B cell (primary cell): Measurements from ENCODE around the gene FBLN5. TPM values are rescaled to one million over a fixed set of nuclear protein-coding genes. Genes with fewer than 3 reads are reported as not detected.

Experiments
- ATAC-seq: fragments of 200-7000 bp; cut with Tn5 transposase; one replicate; pipeline ENCODE4 v1.10.0; 2021; ENCODE audit warnings: low read depth, mild to moderate bottlenecking, moderate number of reproducible peaks, moderate library complexity
- CTCF ChIA-PET: fragments of 350-600 bp; sonication (Branson Sonifier 250); formaldehyde crosslinking; loops from one replicate; lab custom pipeline; 2021; ENCODE audit warnings: antibody characterized with exemption, inconsistent platforms; lab: Charles Lee
- POLR2A ChIA-PET: fragments of 350-600 bp; sonication (Branson Sonifier 250); formaldehyde crosslinking; loops from one replicate; lab custom pipeline; 2021; ENCODE audit warnings: antibody characterized with exemption; lab: Charles Lee
- DNase-seq: peaks from one replicate; pipeline ENCODE4 v3.0.0; 2013
- H2AFZ ChIP-seq: 2 replicates; pipeline ENCODE4 v1.6.1; 2012; ENCODE audit warnings: mild to moderate bottlenecking, low read depth, low read length; ENCODE audit not compliant: insufficient read depth, poor library complexity, severe bottlenecking
- H3K27ac ChIP-seq, 2 donors: 1 replicate in 1 of 2; 2 replicates in 1 of 2; pipeline ENCODE4 v1.5.1; 2012 to 2013; ENCODE audit warnings: low read length in 2 of 2, mild to moderate bottlenecking in 2 of 2, moderate library complexity in 1 of 2
- H3K27me3 ChIP-seq, 4 experiments: fragments of 200-600 bp in 1 of 4; sonication (generic) in 1 of 4; replicated peaks in 1 of 4; 1 replicate in 2 of 4; 2 replicates in 2 of 4; pipeline versions ENCODE4 v1.6.1 to v1.7.0; 2013 to 2016; ENCODE audit warnings: low read length in 3 of 4, mild to moderate bottlenecking in 2 of 4, mixed read lengths in 1 of 4, moderate library complexity in 1 of 4; ENCODE audit not compliant: insufficient read depth in 4 of 4, control insufficient read depth in 3 of 4; ENCODE audit errors: control extremely low read depth in 1 of 4
- H3K36me3 ChIP-seq, 2 experiments: replicated peaks in 1 of 2; 1 replicate in 1 of 2; 2 replicates in 1 of 2; pipeline versions ENCODE4 v1.6.1 to v1.7.1; 2013; ENCODE audit warnings: low read length in 1 of 2; ENCODE audit not compliant: insufficient read depth in 2 of 2, control insufficient read depth in 1 of 2; ENCODE audit errors: control extremely low read depth in 1 of 2, extremely low read depth in 1 of 2
- H3K4me1 ChIP-seq, 2 donors: fragments of 200-600 bp in 1 of 2; sonication (generic) in 1 of 2; 1 replicate in 1 of 2; 2 replicates in 1 of 2; pipeline versions ENCODE4 v1.5.1 to v1.6.1; 2013 to 2017; ENCODE audit warnings: low read length in 2 of 2; ENCODE audit not compliant: control insufficient read depth in 2 of 2, insufficient read depth in 2 of 2
- H3K4me2 ChIP-seq: replicated peaks from 2 replicates; pipeline ENCODE3; 2012; ENCODE audit warnings: mild to moderate bottlenecking, low read depth, low read length; ENCODE audit not compliant: poor library complexity, severe bottlenecking
- H3K4me3 ChIP-seq, 5 experiments: fragments of 200-600 bp in 1 of 5; sonication (generic) in 1 of 5; 1 replicate in 3 of 5; 2 replicates in 2 of 5; pipeline versions ENCODE4 v1.5.1 to v1.7.0; 2011 to 2016; ENCODE audit warnings: low read length in 4 of 5, mild to moderate bottlenecking in 4 of 5, low read depth in 2 of 5, control low read depth in 1 of 5, moderate library complexity in 1 of 5; ENCODE audit not compliant: insufficient read depth in 1 of 5; ENCODE audit errors: control extremely low read depth in 1 of 5, extremely low read depth in 1 of 5
- H3K79me2 ChIP-seq: fragments of 200-600 bp; sonication (generic); one replicate; pipeline ENCODE4 v1.6.0; 2016; ENCODE audit warnings: low read length; ENCODE audit not compliant: control insufficient read depth, insufficient read depth
- H3K9ac ChIP-seq: fragments of 200-600 bp; sonication (generic); 2 replicates; pipeline ENCODE4 v1.6.1; 2017; ENCODE audit warnings: mild to moderate bottlenecking, low read length, moderate library complexity
- H3K9me3 ChIP-seq, 3 donors: one replicate each; pipeline versions ENCODE4 v1.6.1 to v1.7.1; 2013; ENCODE audit warnings: low read length in 2 of 3; ENCODE audit not compliant: control insufficient read depth in 2 of 3, insufficient read depth in 1 of 3; ENCODE audit errors: control extremely low read depth in 1 of 3
- H4K20me1 ChIP-seq: 2 replicates; pipeline ENCODE4 v1.6.0; 2012; ENCODE audit warnings: mild to moderate bottlenecking, low read length; ENCODE audit not compliant: insufficient read depth, control insufficient read depth, poor library complexity, severe bottlenecking
- H3K27ac Mint-ChIP-seq: one replicate; pipeline ENCODE4 v1.8.0; 2021; ENCODE audit warnings: mixed read lengths
- H3K27me3 Mint-ChIP-seq: one replicate; pipeline ENCODE4 v1.8.0; 2021; ENCODE audit warnings: mixed read lengths
- H3K4me1 Mint-ChIP-seq: one replicate; pipeline ENCODE4 v1.8.0; 2021; ENCODE audit warnings: mixed read lengths
- H3K4me3 Mint-ChIP-seq: one replicate; pipeline ENCODE4 v1.8.0; 2021; ENCODE audit warnings: mixed read lengths
- H3K9me3 Mint-ChIP-seq: one replicate; pipeline ENCODE4 v1.8.0; 2022; ENCODE audit warnings: mixed read lengths; ENCODE audit not compliant: insufficient read depth
- CTCF ChIP-seq: fragments of 200-600 bp; IDR thresholded peaks from one replicate; pipeline ENCODE4 v1.8.0; 2022; ENCODE audit warnings: antibody characterized with exemption, mild to moderate bottlenecking
- EZH2 ChIP-seq: IDR thresholded peaks from 2 replicates; pipeline ENCODE4 v1.6.1; 2012; ENCODE audit warnings: borderline replicate concordance, low read depth, mild to moderate bottlenecking, moderate library complexity, low read length; ENCODE audit not compliant: insufficient read depth, poor library complexity, severe bottlenecking
- WGBS: methylation state at CpG from one replicate; pipeline ENCODE4 v1.1.5; 2013; ENCODE audit warnings: missing lambda C conversion rate; ENCODE audit not compliant: insufficient coverage; 5-methylcytosine and 5-hydroxymethylcytosine counted together
- intact Hi-C: fragments of 100-400 bp; cut with micrococcal nuclease; formaldehyde crosslinking; loops from one replicate; pipeline ENCODE4 v1.10.0; 2022
- polyA plus RNA-seq: library from polyadenylated mRNA; depleted of rRNA; stranded (reverse); fragments of >200 nt; gene quantifications from 2 replicates; pipeline ENCODE4 v1.2.3, GENCODE V29; 2012
- total RNA-seq, 2 donors: library from RNA; stranded (reverse); fragments of 120-200 nt in 1 of 2; gene quantifications; 1 replicate in 1 of 2; 2 replicates in 1 of 2; pipeline versions ENCODE4 v1.2.3 to v1.2.4, GENCODE V29; 2013 to 2022

Gene FBLN5
- total and polyA plus RNA-seq, 2 donors (not counting 1 experiment from before 2014, with no cell fraction given) = 0.31 to 0.37 TPM

DNA sequence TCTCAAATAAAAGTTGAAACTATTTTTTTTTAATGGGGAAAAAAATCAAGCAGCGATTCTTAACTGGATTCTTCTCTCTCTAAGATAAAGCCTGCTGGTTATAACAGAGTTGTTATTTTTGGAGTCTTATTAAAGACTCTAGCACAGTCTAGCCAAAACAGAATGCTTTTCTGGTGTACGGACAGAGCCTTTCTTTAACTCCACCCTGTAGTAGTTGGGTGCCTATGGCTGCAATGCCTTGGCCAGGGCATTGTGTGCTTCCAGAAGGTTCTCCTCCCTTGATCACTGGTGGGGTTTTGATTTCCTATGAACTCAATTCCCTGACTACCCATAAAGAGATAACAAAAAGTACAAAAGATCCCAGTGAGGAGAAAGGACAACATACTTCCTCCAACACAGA, 44.4 kb downstream of the FBLN5 start:
- Histone ChIP-seq H3K9ac (no peak overlapping the region), H4K20me1 (no peaks in the 10 kb centered on the region), H3K4me1 (no peaks in the 10 kb centered on the region), H3K4me2 (no peak overlapping the region), H3K79me2 (no peaks in the 10 kb centered on the region), H3K27ac (no peak overlapping the region), H3K27me3 (peaks cover 0 to 5% (median 0%) of the 10 kb centered on the region in 4 experiments), H3K9me3 (peaks cover 0 to 7% (median 0%) of the 10 kb centered on the region in 3 donors), H3K36me3 (no peaks in the 10 kb centered on the region), H3K4me3 (no peak overlapping the region), H2AFZ (no peak overlapping the region)
- no CpG with 5 or more reads among the region's 2 CpGs for WGBS
- no peak for DNase-seq
- H3K27ac Mint-ChIP-seq = no peak overlapping the region
- ATAC-seq = no peak
- H3K4me1 Mint-ChIP-seq = no peaks in the 10 kb centered on the region
- no peak overlapping the region for H3K4me3 Mint-ChIP-seq
- TF ChIP-seq CTCF = no peak
- no peak for TF ChIP-seq EZH2
- no peaks in the 10 kb centered on the region for H3K9me3 Mint-ChIP-seq
- intact Hi-C loops = no loop called here
- POLR2A ChIA-PET = no interaction called here
- H3K27me3 Mint-ChIP-seq = peaks cover 31% of the 10 kb centered on the region
- CTCF ChIA-PET = no interaction called here

GRCh38 chr14:91902336-91902735, 45.2 kb downstream of the FBLN5 start:
- Histone ChIP-seq H3K9ac (no peak overlapping the region), H3K4me2 (no peak overlapping the region), H3K36me3 (no peaks in the 10 kb centered on the region), H2AFZ (no peak overlapping the region), H4K20me1 (no peaks in the 10 kb centered on the region), H3K27me3 (peaks cover 0 to 5% (median 0%) of the 10 kb centered on the region in 4 experiments), H3K4me1 (no peaks in the 10 kb centered on the region), H3K27ac (no peak overlapping the region), H3K9me3 (peaks cover 0 to 6% (median 0%) of the 10 kb centered on the region in 3 donors), H3K79me2 (no peaks in the 10 kb centered on the region), H3K4me3 (no peak overlapping the region)
- no peaks in the 10 kb centered on the region for H3K9me3 Mint-ChIP-seq
- intact Hi-C loops = no loop called here
- POLR2A ChIA-PET = no interaction called here
- H3K27ac Mint-ChIP-seq = no peak overlapping the region
- no CpG with 5 or more reads among the region's 3 CpGs for WGBS
- TF ChIP-seq EZH2 (no peak), CTCF (no peak)
- no peak overlapping the region for H3K4me3 Mint-ChIP-seq
- H3K27me3 Mint-ChIP-seq = peaks cover 26% of the 10 kb centered on the region
- no peaks in the 10 kb centered on the region for H3K4me1 Mint-ChIP-seq
- CTCF ChIA-PET = no interaction called here
- ATAC-seq = no peak
- no peak for DNase-seq
